Measurements from ENCODE around the gene MN1. TPM values are rescaled to one million over a fixed set of nuclear protein-coding genes. Genes with fewer than 3 reads are reported as not detected.
A peak's percentile ranks its signal among the peaks of the same experiment; 100 is the strongest.

Gene MN1
- total RNA-seq, 4 donors from 2014 or later = 0.53 to 2.8 (median 1.5) TPM

DNA sequence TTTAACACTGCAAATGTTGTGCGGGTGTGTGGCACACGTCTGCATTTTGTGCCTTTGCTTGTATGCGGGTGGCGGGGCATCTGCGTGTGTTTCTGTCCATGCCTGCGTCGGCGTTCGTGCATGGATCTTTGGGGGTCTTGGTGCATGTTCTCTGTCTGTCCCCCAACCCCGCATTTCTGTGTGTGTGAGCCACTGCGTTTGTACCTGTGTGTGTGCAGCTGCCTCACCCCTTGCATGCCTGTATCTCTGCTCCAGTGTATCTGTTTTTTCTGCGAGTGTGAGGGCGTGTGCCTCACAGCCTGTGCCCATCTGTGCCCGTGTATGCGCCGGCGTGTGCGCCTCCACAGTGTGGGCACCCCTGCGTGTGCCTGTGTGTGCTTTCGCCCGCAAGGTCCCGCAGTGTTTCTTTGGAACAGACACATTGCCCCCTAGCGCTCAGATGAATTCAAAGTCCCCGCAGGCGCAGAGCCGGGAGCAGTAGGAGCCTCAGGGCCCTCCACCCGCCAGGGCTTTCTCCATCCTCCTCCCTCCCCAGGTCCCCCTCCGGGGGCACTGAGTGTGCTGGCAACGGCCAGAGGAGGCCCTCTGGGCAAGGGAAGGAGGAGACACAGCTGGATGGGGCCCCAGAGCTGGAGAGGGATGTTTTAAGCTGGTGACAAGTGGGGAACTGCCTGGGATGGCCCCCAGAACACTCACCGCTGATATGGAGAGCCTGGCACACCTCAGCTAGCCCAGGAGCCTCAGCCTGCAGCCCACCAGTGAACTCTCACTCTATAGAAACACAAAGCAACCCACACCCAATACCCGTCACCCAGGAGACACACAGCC, 3.1 kb upstream of the MN1 start:
- Histone ChIP-seq H3K4me3 (no peak overlapping the region), H3K9me3 (no peaks in the 10 kb centered on the region), H3K27me3 (peaks cover 0 to 15% of the 10 kb centered on the region in 2 donors), H3K36me3 (no peaks in the 10 kb centered on the region), H3K4me1 (peaks cover 0 to 21% (median 7%) of the 10 kb centered on the region in 4 donors), H3K27ac (no peak overlapping the region)
- DNase-seq = peak in 2 of 3 donors; percentile 28 to 72
- TF ChIP-seq, protein P1, sequence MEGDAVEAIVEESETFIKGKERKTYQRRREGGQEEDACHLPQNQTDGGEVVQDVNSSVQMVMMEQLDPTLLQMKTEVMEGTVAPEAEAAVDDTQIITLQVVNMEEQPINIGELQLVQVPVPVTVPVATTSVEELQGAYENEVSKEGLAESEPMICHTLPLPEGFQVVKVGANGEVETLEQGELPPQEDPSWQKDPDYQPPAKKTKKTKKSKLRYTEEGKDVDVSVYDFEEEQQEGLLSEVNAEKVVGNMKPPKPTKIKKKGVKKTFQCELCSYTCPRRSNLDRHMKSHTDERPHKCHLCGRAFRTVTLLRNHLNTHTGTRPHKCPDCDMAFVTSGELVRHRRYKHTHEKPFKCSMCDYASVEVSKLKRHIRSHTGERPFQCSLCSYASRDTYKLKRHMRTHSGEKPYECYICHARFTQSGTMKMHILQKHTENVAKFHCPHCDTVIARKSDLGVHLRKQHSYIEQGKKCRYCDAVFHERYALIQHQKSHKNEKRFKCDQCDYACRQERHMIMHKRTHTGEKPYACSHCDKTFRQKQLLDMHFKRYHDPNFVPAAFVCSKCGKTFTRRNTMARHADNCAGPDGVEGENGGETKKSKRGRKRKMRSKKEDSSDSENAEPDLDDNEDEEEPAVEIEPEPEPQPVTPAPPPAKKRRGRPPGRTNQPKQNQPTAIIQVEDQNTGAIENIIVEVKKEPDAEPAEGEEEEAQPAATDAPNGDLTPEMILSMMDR (IDR thresholded peaks at IDR 0.05) = peak in 5 of 6 experiments; percentile 24 to 63 (median 52)
- TF ChIP-seq POLR2A (IDR thresholded peaks at IDR 0.05) = no peak

DNA sequence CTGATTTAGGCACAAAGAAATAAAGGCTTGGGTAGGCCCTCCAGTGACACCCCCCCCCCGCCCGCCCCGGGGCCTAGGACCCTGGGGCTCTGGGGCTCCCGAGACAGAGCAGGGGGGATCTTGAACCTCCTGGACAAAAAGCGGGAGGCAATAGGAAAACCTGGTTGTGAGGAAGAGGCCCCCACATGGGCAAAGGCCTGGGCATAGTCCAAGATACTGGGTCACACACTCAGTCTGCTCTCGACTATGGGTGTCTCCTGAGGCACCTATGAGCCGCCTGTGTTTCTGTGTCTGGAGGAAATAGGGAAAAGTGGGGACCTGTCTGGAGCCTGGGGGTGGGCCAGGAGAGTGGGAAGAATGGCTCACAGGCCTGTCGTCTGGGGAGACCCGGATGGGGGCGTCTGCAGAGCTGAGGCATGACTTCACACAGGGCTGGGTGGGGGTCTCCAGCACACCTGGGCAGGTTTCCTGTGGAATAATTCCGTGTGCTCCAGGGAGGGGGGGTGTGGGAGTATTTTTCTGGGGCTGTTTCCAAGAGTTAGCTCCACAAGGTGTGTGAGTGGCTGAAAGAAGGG, 2.4 kb upstream of the MN1 start:
- no peaks in the 10 kb centered on the region for H3K9me3 ChIP-seq
- H3K36me3 ChIP-seq = no peaks in the 10 kb centered on the region
- H3K27ac ChIP-seq = no peak overlapping the region
- peaks cover 0 to 28% (median 7%) of the 10 kb centered on the region in 4 donors for H3K4me1 ChIP-seq
- peaks cover 0 to 15% of the 10 kb centered on the region in 2 donors for H3K27me3 ChIP-seq
- TF ChIP-seq, protein P1 (IDR thresholded peaks at IDR 0.05) = no peak
- TF ChIP-seq POLR2A (IDR thresholded peaks at IDR 0.05) = no peak
- DNase-seq = no peak
- H3K4me3 ChIP-seq = no peak overlapping the region

DNA sequence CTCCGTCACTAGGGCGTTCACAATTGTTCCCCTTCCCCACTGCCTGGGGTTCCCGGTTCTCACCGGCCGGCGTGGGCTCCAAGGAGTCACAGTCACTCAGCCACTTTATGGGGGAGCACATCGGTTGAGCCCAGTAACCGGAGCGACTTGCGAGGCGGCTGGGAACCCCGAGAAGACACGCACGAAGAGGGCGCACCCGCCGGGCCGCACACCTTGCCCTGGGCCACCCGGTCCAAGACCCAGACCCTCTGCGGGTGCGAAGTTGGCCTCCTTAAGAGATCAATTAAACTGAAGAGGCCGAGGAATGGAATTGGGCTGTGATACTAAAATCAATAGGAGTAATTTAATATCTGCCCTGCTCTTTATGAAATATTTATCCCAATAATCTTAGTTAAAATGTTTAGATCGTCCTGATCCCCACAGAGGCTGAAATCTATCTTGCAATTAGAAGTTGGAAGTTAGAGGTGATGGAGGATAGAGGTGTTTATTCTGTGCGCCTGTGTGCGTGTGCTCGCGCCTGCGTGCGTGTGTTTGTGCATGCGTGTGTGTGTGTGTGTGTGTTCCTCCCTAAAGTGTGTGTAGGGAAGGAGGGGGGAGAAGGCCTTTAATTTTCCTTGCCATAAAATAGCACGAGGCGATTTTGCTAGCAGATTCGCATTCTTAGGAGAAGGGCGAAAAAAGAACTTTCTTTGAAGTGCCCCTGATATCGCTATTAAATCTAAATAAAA, 954 bp upstream of the MN1 start:
- peak overlapping the region; percentile 63 to 90 (median 75) for H3K4me3 ChIP-seq
- peaks cover 0 to 15% of the 10 kb centered on the region in 2 donors for H3K27me3 ChIP-seq
- no peak for DNase-seq
- TF ChIP-seq, protein P1 (IDR thresholded peaks at IDR 0.05) = no peak
- TF ChIP-seq POLR2A (IDR thresholded peaks at IDR 0.05) = no peak
- H3K4me1 ChIP-seq = peaks cover 0 to 28% (median 7%) of the 10 kb centered on the region in 4 donors
- H3K36me3 ChIP-seq = no peaks in the 10 kb centered on the region
- H3K27ac ChIP-seq = peak overlapping the region in 3 of 4 donors; percentile 68 to 83 (median 75)
- no peaks in the 10 kb centered on the region for H3K9me3 ChIP-seq

DNA sequence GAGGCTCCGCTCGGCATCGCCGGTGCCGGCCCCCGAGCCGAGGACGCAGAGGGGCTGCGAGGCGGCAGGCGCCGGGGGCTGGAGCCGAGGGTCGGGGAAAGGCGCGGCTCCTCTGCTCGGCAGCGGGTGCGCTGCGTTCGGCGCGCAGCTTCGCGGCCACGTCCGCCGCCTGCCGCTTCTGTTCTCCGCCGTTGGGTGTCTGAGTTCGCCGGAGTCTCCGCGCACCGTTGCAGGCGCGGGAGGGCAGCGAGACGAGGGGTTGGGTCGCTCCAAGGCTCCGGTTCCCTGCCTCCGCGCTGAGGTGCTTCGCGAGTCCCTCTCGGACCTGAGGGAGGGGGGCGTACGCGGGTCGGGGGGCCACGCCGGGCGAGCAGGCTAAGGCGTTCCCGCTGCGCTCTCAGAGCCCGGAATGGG, 347 bp downstream of the MN1 start:
- Histone ChIP-seq H3K36me3 (no peaks in the 10 kb centered on the region), H3K27ac (peak overlapping the region; percentile 32 to 83 (median 72)), H3K9me3 (no peaks in the 10 kb centered on the region), H3K4me3 (peak overlapping the region; percentile 63 to 90 (median 75)), H3K27me3 (peaks cover 0 to 15% of the 10 kb centered on the region in 2 donors), H3K4me1 (peaks cover 0 to 28% (median 7%) of the 10 kb centered on the region in 4 donors)
- DNase-seq = no peak
- TF ChIP-seq POLR2A (IDR thresholded peaks at IDR 0.05) = no peak
- TF ChIP-seq, protein P1 (IDR thresholded peaks at IDR 0.05) = peak in 1 of 6 experiments; percentile 8
